GM18499 (cell line): ENCODE measurements around the gene TMEM239.
"Not testable (repeated sequence)": the region's sequence is repeated elsewhere in the genome, so short reads cannot be mapped to it uniquely, and the experiment has no call there.

ENCODE experiments used
- ATAC-seq: cut with Tn5 transposase; IDR thresholded peaks from one replicate; pipeline ENCODE4 v1.9.1; 2021; ENCODE audit warnings: moderate number of reproducible peaks; ENCODE audit not compliant: insufficient read depth, unreplicated experiment

The TMEM239 gene

DNA sequence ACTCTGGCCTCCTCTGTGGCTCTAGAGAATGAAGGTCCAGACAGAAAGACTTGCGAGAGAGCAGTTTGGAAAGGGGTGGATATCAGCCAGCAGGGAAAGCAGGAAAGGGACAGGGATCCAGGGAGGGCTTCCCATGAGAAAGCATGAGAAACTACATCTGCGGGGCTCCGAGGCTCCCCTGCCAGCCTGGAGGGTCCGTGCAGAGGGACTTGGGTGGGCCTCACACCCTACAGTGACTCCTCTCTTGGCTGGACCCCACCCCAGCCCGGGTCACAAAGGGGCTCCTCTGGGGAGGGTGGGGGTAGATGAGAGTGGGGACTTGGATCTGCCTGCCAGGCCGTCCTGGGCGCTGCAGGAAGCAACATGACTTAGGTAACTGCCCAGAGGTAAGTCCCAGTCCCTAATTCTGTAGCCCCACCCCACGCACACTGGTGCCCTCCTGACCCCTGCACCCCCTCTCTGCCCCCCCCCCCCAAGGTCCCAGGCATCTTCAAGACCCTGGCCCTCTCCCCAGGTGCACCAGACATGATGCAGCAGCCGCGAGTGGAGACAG is at the start of gene TMEM239:
TSS of gene TMEM239 (plus strand) at position 335 of the 553 bp plus-strand sequence. CDS start at position 526, 191 bp downstream.
- no peak for ATAC-seq

DNA sequence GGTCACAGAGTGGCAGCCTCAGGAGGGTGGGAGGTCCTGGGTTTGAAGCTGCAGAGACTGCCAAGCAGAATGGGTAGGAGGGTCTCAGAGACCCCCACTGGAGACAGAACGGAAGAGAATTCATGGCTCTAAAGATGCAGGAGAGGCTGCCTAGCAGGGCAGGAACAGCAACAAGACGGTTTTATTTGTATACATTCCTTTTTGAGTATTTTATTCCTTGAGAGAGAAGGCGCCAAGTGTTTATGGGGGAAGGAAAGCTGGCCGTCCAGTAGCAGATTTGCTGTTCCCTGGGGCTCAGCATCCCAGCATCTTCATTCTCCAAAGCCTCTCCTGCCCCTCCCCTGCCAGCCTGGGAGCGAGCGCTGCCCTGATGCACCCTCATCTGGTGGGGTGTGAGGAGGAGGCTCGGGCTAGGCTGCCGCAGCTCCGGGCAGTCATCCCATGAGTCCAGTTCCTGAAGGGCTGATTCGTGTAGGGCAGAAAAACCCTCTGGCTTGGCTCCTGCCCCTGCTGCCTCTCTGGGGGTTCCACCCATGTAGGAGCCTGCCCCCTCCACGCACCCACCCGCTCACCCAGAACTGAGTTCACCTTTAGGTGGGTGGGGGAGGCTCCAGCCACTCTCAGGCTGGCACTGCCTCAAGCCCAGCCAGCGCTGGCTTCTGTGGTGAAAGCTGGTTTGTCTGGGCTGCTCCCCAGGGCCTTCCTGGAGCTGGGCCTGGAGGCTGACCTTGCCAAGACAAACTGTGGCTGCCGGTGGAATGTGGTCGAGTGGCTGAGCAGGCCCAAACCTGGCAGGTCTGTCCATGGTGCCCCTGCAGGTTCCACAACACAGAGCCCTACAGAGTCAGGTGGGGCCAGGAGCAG is 48.2 kb upstream of the TMEM239 start:
- ATAC-seq = no peak

DNA sequence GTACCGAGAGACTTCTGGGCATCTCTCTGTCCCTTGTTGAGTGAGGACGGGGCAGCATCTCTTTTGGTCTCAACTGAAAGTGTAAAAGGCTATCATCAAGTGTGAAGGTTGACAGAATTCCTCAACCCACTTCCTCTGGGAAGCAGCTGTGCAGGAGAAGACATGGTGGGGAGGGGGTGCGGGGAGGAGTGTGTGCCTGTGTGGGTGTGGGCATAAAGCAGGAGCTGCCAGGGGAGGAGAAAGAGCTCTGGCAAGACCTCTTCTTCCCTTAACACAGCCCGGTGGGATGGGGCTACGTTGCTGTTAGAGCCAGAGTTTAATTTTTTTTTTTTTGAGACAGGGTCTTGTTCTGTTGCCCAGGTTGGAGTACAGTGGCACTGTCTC is 47.5 kb upstream of the TMEM239 start:
- ATAC-seq = no peak

DNA sequence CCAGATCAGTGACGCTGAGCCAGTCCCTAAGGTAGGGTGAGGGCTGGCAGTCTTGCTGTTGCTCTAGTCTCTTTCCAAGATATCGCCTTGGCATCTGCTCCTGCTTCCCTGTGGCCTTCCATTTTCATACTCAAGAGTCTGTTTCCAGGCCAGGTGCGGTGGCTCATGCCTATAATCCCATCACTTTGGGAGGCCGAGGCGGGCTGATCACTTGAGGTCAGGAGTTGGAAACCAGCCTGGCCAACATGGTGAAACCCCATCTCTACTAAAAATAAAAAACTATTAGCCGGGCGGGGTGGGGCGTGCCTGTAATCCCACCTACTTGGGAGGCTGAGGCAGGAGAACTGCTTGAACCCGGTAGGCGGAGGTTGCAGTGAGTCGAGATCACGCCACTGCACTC is 46.1 kb upstream of the TMEM239 start:
- ATAC-seq = not testable (repeated sequence)

DNA sequence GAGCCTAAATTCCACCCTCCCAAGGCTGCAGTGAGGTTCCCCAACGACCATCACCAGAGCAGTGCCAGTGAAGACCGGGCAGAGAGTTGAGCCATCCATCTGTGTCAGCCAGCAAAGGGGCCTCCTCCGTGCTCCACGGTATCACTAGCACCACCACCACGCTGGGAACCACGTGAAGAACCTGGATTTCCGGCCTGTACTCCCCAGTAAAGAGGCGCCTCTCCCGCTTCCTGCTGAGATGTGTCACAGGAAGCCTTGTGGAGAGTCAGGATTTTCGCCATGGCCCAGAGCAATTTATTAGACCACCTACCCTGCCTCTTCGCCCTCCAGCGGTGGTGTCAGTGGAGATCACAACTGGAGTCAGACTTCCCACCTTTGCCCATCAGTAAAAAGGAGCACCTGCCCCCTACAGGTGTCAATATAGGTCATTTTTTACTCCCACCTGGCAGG is 44.5 kb upstream of the TMEM239 start:
- no peak for ATAC-seq

DNA sequence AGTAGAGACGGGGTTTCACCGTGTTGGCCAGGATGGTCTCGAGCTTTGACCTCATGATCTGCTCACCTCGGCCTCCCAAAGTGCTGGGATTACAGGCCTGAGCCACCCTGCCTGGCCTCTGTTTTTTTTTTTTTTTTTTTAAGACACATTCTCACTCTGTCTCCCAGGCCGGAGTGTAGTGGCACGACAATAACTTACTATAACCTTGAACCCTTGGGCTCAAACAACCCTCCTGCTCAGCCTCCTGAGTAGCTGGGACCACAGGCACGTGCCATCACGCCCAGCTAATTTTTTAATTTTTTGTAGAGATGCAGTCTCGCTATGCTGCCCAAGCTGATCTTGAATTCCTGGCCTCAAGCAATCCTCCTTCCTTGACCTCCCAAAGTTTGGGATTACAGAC is 42.4 kb upstream of the TMEM239 start:
- no peak for ATAC-seq

DNA sequence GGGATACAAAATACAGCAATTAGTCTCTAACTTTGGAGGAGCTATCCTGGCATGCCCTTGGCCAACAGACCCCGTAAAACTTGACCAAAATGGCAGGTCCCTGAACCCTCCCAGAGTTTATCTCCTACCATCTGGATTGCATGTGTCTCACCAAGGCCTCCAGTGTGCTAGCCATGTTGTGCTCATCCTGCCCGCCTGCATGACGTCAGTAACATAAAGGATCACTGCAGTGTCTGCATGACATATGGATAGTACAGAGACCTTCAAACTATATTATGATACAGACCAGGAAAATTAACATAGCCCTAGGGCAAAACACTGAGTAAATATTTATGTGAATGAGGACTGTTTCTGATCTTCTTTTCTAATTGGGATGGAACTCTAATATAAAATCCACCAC is 41.0 kb upstream of the TMEM239 start:
- no peak for ATAC-seq

DNA sequence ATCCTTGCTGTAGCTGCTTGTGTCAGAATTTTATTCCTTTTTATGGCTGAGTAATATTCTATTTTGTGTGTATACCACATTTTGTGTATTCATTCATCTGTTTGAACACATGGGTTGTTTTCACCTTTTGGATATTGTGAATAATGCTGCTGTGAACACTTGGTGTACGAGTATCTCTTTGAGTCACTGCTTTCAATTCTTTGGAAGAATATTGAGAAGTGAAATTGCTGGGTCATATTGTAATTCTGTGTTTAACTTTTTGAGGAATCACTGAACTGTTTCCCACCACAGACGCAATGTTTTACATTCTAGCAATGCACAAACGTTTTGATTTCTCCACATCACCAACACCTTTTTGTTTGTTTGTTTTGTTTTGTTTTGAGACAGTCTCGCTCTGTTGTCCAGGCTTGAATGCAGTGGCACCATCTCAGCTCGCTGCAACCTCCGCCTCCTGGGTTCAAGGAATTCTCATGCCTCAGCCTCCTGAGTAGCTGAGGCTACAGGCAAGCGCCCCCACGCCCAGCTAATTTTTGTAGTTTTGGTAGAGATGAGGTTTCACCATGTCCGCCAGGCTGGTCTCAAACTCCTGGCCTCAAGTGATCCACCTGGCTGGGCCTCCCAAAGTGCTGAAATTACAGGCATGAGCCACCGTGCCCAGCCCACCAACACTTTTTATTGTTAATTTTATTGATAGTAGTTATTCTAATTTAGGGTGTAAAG is 37.4 kb upstream of the TMEM239 start:
- ATAC-seq = no peak

DNA sequence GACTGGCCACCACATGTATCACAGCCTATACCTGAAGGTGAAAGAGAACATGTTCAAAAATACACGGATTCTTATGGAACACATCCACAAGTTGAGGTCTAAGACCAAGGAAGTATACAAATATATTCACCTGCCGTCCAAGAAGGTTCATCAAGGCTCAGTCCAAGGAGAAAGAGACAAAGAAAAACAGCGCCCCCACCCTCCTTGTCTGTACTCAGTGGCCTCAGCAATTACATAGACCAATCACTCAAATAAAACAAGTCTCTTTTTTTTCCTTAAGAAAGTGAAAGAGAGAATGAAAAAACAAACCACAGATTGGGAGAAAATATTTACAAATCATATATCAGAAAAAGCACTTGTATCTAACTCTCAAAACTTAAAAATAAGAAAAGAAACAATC is 35.2 kb upstream of the TMEM239 start:
- no peak for ATAC-seq

DNA sequence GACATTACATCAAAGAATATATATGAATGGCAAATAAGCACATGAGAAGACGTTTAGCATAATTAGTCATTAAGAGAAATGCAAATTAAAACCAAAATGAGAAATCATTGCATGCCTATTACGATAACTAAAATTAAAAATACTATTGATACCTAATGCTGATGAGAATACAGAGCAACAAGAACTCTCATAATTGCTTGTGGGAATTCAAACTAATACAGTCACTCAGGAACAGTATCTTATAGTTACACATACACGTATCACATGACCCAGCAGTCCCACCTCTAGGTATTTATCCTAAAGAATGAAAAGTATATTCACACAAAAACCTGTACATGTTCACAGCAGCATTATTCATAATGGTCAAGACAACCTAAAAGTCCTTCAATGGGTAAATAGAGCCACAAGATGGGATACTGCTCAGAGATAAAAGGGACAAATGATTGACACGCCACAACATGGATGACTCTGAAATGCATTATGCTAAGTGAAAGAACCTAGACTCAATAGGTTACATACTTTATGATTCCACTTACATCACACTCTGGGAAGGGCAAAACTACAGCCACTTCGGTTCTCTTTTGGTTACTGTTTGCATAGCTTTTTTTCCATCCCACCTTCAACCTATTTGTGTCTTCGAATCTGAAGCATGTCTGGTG is 32.1 kb upstream of the TMEM239 start:
- ATAC-seq = no peak

DNA sequence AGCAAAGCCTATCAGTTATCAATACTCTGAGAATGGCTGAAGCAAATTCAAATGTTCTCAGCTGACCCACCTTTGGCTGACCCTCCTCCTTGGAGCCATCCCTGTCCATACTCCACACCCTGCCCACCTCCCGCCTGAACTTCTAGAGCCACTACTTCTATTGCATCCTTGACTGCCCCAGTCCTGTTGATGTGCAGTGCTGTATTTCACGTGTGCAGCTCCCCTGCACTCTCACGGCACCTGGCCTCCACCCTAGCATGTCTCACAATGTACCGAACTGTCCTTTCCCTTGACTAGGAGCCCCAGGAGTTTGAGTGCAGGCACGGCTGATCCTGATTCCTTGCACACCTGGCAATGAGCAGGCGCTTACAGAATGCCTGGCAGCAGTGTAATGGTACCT is 22.7 kb upstream of the TMEM239 start:
- ATAC-seq = no peak

DNA sequence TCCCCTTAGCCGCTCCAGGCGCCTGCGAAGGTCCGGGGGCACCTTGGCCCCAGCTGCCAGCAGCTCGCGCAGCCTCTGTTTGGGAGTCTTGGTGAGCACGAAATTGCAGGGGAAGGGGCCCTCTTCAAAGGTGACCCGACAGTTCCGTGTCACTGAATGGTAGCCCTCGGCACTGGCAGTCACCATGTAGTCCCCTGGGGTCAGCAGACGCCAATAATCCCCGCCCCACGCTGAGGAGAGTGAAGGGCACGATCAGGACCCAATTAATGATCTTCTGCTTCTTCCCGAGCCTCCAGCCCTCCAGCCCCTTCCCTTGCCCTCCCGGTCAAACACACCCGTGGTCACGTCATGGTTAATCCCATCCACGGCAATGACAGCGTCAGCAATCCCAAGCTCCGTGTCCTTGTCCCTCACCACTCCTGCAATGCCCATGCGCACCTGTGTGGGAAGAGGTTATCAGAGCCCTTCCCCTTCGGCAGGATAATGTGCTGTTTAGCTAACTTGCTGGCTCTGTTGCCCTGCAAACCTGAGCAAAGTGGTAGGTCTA is 21.9 kb upstream of the TMEM239 start:
- no peak for ATAC-seq

DNA sequence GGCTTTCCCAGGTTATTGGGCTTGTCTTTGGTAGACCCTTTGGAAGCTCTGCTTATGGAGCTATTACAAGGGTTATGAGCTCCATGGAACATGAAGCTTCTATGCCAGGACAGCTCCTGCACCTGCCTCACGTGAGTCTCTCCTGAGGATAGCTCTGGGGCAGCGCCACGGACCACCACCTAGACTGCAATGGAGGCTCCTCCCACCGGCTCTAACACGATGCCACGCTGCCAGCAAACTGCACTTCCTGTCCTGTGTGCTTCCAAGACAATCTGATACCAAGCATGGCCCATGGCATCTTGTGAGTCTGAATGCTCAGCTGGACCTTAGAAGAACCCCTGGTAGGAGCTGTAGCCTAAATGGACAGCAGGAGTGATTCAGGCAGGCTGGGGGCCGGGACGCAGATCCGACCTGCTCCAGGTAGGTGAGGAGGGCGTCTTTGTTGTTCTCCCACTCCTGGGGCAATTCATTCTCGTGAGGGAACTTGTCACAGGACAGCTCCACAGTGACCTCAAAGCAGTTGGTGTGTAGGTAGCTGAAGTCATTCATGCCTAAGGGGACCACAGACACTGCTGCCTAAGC is 21.2 kb upstream of the TMEM239 start:
- ATAC-seq = no peak

DNA sequence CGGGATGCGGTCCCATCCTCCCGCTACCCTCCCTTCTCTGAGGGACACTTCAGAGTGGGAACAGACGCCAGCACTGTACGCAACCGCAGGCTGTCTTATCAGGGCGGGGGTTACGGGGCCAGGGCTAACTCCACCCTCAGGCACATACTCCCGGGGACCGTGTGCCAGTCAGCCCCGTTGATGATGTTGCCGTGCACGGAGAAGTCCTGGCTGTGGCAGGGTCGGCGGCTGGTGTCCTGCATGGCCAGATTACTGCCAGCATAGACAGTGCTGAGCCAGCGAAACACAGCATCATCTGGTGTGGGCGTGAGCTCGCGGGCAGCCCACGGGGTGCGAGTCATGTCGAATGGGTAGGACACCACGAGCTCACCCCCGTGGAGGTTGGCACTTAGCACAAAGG is 20.7 kb upstream of the TMEM239 start:
- ATAC-seq = no peak

DNA sequence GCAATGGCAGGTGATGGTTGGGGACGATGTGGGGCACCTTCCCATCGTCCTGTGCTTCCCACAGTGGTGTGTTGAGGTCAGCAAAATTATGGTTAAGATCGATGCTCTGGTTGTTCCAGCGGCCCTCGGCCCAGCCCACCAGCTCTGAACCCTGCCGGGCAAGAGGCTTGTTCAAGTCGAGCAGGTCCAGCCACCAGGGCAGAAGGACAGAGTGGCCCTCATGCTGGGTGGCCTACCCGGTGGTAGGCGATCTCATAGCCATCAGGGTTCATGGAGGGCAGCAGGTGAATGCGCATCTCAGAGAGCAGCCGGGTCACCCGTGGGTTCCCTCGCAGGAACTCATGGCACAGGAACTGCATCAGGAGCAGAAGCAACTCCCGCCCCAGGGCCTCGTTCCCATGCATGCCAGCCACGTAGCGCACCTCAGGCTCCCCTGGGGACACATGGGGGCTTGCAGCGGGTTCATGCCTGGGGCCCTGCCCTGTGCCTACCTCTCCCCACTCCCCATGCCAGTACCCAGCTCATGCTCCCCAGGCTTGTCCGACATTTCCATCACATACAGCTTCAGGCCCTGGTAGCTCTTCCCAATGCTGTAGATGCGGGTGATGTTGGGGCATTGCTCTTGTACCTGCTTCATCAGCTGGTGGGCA is 20.0 kb upstream of the TMEM239 start:
- no peak for ATAC-seq

DNA sequence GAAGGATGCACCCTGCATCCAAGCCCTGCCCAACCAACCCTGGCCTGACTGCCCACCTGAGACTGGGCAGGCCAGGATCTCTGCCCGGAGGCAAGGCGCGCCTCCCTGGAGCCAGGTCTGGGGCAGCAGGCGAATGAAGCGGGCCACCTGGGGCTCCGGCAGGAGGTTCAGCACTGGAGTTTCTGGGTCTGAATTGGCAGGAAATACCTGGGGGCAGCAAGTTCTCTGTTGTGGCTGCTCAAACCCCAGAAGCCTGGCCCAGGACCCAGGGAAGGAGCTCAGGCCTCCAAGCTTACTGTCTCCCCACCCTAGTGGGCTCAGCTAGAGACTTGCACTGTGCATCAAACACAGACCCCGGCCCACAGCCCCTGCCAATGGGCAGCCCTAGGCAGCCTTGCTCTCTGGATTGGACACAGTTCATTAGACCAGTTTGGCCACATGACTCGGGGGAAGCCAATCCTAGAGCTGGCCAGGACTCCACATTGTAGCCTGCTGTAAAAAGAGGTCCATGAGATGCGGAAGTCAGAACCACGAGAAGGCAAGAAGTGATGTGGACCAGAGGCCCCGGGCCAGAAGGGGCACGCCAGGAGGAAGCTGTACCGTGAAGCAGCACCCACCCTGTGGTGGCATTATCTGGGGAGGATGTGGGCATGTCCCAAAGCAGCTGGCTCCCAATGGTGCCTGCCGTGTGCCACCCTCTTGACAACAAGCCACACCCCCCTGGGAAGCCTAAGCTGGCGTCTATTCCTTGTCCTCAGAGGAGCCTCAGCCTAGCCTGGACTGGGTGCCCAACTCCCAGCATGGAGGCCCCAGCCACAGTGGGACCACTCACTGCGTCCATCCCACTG is 18.8 kb upstream of the TMEM239 start:
- no peak for ATAC-seq

DNA sequence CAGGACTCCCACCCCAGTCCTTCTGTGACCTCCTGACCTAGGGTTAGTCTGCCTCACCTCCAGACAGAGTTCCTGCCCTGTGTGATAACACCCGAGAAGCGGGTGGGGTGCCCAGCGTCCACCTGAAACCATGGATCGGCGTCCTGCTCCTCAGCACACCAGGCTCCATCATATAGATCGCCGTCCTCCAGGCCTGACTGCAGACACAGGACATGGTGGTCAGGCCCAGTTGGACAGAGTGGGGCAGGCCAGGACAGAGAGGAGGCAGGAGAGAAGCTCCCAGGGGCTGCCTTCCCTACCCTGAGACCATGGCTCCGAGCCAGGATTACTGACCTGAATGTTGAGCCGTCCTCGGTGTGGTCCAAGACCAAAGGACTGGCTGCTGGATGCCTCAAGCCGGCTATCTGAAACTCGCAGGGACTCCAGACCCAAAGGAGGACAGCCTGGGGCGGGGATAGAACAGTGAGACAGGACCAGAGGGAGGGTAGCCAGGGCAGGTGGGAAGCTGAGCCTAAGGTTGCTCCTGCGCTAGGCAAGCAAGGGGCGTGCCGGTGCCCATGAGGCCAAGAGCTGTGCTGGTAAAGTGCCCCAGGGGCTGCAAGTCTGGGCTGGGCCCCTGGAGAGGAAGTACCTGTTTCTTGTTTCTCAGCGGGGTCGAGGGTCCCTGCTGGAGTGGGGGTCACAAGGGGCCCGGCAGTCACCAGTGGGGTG is 17.9 kb upstream of the TMEM239 start:
- ATAC-seq = no peak

DNA sequence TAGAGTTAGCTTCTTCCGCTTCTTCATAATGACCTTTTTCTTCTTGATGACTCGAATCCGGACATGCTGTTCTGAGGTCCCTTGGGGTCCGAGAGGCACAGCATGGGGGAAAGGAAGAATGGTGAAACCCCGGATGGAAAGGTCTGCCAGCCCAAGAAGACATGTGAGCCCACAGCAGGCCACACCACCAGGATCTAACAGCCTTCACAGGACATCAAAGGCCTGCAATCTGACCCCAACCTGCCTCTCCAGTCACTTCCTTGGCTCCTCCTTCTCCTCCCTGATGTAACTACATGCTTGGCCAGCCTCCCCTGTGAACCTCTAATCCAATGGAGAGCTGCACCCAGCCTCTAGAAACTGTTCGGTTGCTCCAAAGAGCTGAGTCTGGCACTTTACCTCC is 17.4 kb upstream of the TMEM239 start:
- no peak for ATAC-seq
